Skeletal muscle cell (primary cell): ENCODE data around the gene ZMYND8.
"Not testable (repeated sequence)": the region's sequence is repeated elsewhere in the genome, so short reads cannot be mapped to it uniquely, and the experiment has no call there.

ENCODE experiments used
- DNase-seq: peaks from one replicate; pipeline ENCODE4 v3.0.0-alpha.2; 2010; ENCODE audit warnings: low read depth
- H3K4me3 ChIP-seq: 2 replicates; pipeline ENCODE4 v1.5.1; 2011; ENCODE audit warnings: low read depth, mild to moderate bottlenecking, control low read depth, low read length, moderate library complexity

ZMYND8 gene

DNA sequence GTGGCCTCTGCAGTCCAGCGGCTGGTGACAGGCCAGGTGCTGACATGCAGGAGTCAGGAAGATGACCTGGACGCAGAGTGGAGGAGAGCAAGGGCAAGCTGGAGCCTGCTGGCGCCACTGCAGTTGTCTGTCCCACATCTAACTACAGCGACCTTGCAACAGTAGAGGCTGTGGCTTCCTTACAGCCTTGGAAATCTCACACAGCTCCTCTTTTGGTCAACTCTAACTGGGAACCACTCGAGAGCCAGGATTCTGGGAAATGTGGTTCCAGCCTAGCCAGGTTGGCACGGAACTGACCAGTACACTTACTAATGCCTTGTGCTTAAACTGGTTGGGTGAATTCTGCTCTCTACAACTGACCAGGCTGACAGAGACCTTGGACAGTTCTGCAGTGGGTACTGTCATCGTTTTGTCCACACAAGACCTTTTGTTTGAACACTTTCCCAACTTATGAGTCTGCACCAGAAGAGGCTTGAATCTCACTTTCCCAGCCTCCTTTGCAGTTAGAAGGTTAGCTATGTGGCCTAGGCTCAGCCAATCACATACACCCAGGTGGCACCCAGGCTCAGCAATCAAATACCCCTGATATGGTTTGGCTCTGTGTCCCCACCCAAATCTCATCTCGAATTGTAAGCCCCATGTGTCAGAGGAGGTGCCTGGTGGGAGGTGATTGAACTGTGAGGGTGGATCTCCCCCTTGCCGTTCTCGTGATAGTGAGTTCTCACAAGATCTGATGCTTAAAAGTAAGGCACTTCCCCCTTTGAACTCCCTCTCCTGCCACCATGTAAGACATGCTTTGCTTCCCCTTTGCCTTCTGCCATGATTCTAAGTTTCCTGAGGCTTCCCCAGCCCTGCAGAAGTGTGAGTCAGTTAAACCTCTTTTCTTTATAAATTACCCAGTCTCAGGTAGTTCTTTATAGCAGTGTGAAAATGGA, 153.5 kb downstream of the ZMYND8 start:
- no peak overlapping the region for H3K4me3 ChIP-seq
- no peak for DNase-seq

DNA sequence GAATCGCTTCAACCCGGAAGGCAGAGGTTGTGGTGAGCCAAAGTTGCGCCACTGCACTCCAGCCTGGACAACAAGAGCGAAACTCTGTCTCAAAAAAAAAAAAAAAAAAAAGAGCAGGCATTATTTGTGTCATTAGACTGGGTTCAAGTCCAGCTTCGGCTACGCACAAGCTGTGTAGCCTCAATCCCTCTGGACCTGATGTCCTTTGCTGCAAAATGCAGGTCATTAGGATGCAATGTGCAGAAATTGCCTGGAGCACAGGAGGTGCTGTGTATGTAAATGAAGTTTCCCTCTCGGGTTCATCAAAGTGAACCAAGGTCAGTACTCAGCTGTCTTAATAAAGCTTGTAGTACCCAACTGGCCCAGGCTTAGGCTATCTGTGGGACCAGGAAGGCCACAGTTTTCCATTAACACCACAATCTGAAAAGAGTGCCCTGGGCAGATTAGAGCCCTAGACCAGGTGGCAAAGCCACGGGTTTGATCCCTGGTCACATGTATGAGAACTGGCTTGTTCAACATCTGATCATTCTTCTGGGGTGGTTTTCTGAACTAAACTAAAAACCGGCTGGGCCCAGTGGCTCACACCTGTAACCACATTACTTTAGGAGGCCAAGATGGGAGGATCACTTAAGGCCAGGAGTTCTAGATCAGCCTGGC, 155.3 kb downstream of the ZMYND8 start:
- DNase-seq: no peak
- H3K4me3 ChIP-seq: no peak overlapping the region

DNA sequence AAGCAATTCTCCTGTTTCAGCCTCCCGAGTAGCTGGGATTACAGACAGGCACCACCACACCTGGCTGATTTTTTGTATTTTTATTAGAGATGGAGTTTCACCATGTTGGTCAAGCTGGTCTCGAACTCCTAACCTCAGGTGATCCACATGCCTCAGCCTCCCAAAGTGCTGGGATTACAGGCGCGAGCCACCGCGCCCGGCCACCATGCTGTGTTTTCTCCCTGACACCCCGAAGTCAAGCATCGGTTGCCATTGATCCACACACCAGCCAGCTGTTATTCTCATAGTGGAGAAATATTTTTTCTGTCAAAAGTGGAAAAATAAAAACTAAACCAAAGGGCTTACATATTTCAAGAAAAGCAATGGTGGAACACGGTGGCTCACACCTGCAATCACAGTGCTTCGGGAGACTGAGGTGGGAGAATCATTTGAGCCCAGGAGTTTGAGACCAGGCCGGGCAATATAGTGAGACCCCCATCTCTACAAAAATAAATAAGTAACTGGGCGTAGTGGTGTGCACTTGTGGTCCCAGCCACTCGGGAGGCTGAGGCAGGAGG, 157.4 kb downstream of the ZMYND8 start:
- DNase-seq: no peak
- H3K4me3 ChIP-seq: no peak overlapping the region

GRCh38 chr20:47198254-47198671, 158.2 kb downstream of the ZMYND8 start:
- no peak overlapping the region for H3K4me3 ChIP-seq
- no peak for DNase-seq

DNA sequence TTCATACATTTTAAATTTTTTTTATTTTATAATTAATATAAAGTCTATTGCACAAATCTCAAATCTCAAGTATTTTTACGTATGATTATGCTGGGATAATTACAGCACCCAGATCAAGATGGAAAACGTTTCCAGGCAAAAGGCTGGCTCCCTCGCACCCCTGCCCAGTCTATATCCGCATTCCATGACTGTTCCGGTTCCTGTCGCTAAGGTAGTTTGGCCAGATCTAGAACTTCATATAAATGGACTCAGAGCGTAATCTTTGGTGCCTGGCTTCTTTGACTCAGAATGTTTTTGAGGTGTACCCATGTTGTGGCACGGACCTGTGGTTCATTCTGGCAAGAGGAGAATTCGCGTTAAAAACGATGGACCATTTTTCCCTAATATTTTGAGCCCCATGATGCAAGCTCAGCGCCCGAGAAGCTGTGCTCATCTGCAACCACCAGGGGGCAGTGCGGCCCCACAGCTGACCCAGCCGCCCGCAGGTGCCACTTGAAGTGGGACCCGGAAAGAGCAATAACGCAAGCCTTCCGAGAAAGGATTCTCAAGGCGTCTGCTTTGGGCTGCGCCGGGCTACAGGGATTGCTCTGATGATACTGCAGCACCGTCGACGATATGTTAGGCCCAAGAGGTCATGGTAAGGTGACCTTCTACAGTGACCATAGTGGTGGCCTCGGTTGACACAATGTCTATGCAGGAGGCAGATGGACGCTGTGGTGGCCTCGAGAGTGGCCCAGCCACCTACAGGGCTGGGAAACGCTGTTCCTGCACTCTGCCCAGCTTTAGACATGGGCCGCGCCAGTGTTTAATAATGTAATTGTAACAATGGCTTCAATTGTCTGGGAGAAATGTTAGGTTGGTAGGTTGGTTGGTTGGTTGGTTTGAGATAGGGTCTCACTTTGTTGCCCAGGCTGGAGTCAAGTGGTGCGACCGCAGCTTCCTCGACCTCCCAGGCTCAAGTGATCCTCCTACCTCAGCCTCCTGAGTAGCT, 160.1 kb downstream of the ZMYND8 start:
- DNase-seq: no peak
- H3K4me3 ChIP-seq: no peak overlapping the region

DNA sequence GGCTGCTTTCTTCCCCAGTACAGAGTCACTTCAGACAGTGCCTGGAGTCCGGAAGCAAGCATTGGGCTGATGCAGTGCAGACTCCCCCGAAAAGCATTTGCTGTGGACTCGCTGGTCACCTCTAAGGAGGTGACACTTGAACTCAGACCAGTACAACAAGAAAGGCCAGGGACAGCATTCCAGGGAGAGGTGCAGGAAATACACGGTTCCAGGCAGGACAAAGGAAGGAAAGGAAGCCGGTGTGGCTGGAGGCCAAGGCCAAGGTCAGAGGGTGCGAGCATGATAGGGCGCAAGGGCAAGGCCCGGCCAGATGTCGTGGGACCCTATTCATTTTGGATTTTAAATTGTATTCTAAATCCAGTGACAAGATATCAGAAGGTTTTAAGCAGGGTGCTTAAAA, 160.9 kb downstream of the ZMYND8 start:
- H3K4me3 ChIP-seq: no peak overlapping the region
- no peak for DNase-seq

DNA sequence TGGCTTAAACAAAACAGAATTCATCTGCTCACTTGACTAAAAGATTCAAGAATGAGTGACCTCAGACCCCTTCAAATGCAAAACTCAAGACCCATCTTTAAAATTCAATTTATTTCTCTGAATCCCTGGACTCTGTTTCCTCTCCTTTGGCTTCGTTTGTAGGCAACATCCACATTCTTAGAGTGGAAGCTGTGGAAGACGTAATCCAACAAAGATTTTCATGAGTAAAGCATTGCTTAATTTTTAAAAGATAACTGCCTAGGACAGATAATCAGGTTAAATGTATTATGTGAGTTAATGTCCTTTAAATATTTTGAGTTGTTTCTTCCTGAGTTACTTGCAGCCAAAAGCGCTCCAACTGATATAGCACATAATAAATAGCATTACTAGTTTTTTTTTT, 164.5 kb downstream of the ZMYND8 start:
- H3K4me3 ChIP-seq: no peak overlapping the region
- DNase-seq: no peak

DNA sequence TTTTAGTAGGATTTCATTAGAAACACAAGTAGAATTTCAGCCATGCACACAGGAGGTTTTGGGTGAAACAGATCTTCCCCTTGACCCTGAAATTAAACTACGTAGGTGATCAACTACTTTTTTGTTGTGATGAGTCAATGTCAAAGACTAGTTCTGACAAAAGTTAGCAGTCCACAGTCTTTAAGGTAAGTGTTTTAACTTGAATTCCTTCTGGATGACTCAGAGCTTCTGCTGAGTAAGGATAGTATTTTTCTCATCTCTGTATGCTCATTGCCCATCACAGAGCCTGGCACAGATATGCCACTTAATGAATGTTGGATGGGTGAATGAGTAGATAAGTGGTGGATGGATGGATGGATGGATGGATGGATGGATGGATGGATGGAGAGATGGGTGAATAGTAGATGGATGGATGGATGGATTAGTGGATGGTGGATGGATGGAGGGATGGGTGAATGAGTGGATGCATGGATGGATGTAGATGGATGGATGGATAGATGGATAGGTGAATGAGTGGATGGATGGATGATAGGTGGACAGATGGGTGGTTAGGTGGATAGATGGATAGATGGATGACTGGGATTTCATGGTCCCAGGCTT, 165.3 kb downstream of the ZMYND8 start:
- H3K4me3 ChIP-seq: no peak overlapping the region
- DNase-seq: no peak

DNA sequence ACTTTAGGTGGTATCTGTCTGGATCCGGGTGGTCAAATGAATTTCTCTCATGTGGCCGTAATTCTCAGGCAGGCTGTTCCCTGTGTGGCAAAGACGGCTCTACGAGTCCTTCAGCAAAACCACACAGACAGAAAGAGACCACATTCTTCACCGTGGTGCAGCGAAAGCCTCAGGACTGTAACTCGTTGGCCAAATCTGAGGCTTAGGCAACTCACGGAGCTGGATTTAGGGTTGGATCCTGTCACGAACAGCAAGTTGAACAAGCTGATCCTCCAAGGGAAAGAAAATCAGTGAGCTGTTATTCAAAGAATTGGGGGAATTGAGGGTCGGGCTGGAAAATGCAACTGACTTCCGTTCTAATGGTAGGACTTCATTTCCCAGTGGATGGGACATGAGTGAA, 167.4 kb downstream of the ZMYND8 start:
- no peak overlapping the region for H3K4me3 ChIP-seq
- DNase-seq: no peak

DNA sequence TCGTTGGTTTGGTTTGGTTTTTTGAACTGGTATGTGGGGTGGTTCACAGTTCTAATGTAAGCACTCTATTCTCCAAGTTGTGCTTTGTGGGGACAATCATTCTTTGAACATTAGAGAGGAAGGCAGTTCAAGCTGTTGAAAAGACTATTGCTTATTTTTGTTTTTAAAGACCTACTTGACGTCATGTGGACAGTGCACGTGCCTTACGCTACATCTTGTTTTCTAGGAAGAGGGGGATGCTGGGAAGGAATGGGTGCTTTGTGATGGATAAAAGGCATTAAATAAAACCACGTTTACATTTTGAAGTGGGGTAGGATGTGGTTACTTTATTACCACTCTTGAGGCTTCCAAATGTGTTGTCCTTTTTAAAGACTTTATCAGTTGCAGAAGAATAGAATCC, 168.0 kb downstream of the ZMYND8 start:
- DNase-seq: no peak
- H3K4me3 ChIP-seq: no peak overlapping the region

- DNase-seq: no peak
- H3K4me3 ChIP-seq: no peak overlapping the region
These were observed 168.9 kb downstream of the ZMYND8 start for GRCh38 chr20:47187450-47188195.

DNA sequence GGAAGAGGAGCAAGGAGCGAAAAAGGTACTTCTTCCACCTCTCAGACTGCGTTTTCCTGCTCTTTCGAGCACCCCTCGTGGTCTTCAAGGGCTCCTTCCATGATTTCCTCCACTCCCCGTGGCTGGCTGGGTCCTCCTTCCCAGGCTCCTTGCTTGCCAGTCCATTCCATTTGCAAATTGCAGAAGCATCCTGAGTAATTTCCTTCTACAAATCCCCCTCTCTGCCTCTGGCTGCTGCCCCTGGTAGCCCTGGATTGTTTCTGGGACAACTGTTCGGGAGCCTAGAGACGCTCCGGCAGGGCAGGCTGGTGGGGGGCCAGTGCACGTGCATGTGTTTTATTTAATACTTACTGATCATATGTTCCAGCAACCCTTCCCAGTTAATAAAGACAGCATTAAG, 173.1 kb downstream of the ZMYND8 start:
- peak overlapping the region; percentile 26 for H3K4me3 ChIP-seq
- no peak for DNase-seq

DNA sequence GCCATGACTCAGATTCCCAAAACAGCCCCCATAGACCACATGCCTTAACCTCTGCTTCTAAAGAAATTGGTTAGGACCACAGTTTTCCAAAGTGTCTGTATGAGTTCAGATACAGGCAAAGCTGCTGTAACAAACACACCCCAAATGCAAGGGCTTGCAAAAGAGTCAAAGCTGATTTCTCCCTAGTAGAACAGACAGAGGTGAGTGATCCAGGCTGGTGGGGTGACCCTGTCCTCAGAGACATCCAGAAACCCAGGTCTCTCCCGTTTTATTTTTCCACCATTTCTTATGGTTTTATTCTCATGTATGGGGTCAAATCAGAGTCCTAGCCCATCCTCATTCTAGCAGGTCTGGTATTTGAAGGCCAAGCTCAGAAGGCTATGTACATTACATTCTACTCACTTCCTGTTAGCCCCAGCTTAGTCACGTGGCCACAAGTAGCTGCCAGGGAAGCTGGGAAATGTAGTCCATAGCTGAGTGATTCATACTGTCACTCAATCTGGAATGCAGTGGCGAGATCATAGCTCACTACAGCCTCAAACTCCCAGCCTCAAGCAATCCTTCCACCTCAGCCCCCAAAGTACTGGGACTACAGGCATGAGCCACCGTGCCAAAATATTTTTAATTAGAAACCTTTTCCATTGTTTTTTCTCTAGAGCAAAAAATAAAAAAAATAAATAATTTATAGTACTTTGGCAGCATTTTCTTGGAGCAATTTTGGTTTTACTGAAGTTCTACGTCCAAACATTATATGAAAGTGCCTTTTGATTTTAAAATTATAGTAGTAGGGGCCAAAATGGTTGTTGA, 175.2 kb downstream of the ZMYND8 start:
- DNase-seq: peak; percentile 23

GRCh38 chr20:47179267-47179666, 177.2 kb downstream of the ZMYND8 start:
- H3K4me3 ChIP-seq: no peak overlapping the region
- DNase-seq: no peak

More for the DNA sequence above, 175.2 kb downstream of the ZMYND8 start:
- H3K4me3 ChIP-seq: no peak overlapping the region

GRCh38 chr20:47178851-47179250, 177.6 kb downstream of the ZMYND8 start:
- no peak overlapping the region for H3K4me3 ChIP-seq
- DNase-seq: no peak

GRCh38 chr20:47178277-47178676, 178.2 kb downstream of the ZMYND8 start:
- no peak overlapping the region for H3K4me3 ChIP-seq
- DNase-seq: no peak

- H3K4me3 ChIP-seq, DNase-seq: not testable (repeated sequence)
These were observed 180.3 kb downstream of the ZMYND8 start for GRCh38 chr20:47176217-47176616.

- DNase-seq: no peak
- H3K4me3 ChIP-seq: no peak overlapping the region
These were observed 181.0 kb downstream of the ZMYND8 start for GRCh38 chr20:47175493-47175892.
